ENCODE measurements around the gene APOL3. TPM values are rescaled to one million over a fixed set of nuclear protein-coding genes. Genes with fewer than 3 reads are reported as not detected.

APOL3 gene
- total and polyA plus RNA-seq, 2 of the 13 experiments (the other 11 are each of a cell fraction or from before 2014, with no cell fraction given), result 3.8 to 5.4 TPM

DNA sequence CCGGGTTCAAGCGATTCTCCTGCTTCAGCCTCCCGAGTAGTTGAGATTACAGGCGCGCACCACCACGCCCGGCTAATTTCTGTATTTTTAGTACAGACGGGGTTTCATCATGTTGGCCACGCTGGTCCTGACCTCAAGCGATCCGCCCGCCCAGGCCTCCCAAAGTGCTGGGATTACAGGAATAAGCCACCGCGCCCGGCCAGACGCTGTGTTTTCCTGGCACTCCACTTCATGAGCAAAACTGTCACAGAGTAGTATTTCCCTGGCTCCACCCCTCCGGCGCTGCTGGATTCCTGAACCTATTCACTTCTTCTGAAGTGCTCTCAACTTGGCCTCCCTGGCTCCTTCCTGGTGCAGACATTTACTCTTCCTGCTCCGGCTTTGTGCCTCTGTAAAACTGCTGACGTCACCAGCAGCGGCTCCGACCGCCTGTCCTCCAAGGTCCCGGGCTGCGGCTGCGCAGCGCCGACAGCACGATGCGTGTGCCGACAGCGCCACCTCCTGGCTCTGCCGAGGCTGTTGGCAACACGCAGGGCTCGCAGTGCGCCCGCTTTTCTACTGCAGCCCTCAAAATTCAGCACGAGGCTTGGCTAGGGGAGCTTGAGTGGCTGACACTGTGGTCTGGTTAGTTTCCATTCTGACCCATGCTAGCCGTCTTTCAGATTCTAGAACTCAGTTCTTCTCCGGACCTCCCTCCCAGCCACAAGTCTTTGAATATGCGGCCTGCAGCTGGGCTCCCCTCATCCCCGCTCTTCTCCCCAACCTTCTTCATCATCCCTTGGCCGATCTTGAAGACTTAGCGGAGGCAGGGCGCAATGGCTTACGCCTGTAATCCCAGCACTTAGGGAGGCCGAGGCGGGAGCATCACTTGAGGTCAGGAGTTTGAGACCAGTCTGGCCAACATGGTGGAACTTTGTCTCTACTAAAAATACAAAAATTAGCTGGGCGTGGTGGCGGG lies 36.6 kb downstream of the APOL3 start (continued):
- TF ChIP-seq, protein P1, sequence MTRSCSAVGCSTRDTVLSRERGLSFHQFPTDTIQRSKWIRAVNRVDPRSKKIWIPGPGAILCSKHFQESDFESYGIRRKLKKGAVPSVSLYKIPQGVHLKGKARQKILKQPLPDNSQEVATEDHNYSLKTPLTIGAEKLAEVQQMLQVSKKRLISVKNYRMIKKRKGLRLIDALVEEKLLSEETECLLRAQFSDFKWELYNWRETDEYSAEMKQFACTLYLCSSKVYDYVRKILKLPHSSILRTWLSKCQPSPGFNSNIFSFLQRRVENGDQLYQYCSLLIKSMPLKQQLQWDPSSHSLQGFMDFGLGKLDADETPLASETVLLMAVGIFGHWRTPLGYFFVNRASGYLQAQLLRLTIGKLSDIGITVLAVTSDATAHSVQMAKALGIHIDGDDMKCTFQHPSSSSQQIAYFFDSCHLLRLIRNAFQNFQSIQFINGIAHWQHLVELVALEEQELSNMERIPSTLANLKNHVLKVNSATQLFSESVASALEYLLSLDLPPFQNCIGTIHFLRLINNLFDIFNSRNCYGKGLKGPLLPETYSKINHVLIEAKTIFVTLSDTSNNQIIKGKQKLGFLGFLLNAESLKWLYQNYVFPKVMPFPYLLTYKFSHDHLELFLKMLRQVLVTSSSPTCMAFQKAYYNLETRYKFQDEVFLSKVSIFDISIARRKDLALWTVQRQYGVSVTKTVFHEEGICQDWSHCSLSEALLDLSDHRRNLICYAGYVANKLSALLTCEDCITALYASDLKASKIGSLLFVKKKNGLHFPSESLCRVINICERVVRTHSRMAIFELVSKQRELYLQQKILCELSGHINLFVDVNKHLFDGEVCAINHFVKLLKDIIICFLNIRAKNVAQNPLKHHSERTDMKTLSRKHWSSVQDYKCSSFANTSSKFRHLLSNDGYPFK (CRISPR knock-in tag; IDR thresholded peaks at IDR 0.05; ENCODE audit: borderline replicate concordance), result peak; percentile 51; the same call in 1 of the 2 replicates
- TF ChIP-seq, protein P2, sequence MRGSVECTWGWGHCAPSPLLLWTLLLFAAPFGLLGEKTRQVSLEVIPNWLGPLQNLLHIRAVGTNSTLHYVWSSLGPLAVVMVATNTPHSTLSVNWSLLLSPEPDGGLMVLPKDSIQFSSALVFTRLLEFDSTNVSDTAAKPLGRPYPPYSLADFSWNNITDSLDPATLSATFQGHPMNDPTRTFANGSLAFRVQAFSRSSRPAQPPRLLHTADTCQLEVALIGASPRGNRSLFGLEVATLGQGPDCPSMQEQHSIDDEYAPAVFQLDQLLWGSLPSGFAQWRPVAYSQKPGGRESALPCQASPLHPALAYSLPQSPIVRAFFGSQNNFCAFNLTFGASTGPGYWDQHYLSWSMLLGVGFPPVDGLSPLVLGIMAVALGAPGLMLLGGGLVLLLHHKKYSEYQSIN (CRISPR knock-in tag; IDR thresholded peaks at IDR 0.05; ENCODE audit: borderline replicate concordance), result no peak
- TF ChIP-seq, protein P3, sequence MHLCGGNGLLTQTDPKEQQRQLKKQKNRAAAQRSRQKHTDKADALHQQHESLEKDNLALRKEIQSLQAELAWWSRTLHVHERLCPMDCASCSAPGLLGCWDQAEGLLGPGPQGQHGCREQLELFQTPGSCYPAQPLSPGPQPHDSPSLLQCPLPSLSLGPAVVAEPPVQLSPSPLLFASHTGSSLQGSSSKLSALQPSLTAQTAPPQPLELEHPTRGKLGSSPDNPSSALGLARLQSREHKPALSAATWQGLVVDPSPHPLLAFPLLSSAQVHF (CRISPR knock-in tag; IDR thresholded peaks at IDR 0.05), result no peak
- TF ChIP-seq, protein P4, sequence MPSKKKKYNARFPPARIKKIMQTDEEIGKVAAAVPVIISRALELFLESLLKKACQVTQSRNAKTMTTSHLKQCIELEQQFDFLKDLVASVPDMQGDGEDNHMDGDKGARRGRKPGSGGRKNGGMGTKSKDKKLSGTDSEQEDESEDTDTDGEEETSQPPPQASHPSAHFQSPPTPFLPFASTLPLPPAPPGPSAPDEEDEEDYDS (CRISPR knock-in tag; IDR thresholded peaks at IDR 0.05), result peak; percentile 53; the same call in 1 of the 2 replicates
- TF ChIP-seq ZNF549 (CRISPR knock-in tag; IDR thresholded peaks at IDR 0.05) (no peak), ETV6 (CRISPR knock-in tag; conservative IDR thresholded peaks at IDR 0.05) (peak; percentile 49; the same call in 1 of the 2 replicates), YY1 (IDR thresholded peaks at IDR 0.05; ENCODE audit: insufficient read depth, insufficient replicate concordance, low read depth, low read length) (peak; percentile 79), CREB1 (IDR thresholded peaks at IDR 0.05) (peak; percentile 99), CREB1 (CRISPR knock-in tag; IDR thresholded peaks at IDR 0.05) (peak; percentile 92), ZNF17 (CRISPR knock-in tag; IDR thresholded peaks at IDR 0.05) (no peak), ZNF644 (CRISPR knock-in tag; IDR thresholded peaks at IDR 0.05; ENCODE audit: low read depth) (no peak), ATM (IDR thresholded peaks at IDR 0.05; ENCODE audit: borderline replicate concordance) (no peak), LCORL (IDR thresholded peaks at IDR 0.05) (no peak), LCORL (CRISPR knock-in tag; IDR thresholded peaks at IDR 0.05) (peak; percentile 84)
- TF ChIP-seq, protein P5, sequence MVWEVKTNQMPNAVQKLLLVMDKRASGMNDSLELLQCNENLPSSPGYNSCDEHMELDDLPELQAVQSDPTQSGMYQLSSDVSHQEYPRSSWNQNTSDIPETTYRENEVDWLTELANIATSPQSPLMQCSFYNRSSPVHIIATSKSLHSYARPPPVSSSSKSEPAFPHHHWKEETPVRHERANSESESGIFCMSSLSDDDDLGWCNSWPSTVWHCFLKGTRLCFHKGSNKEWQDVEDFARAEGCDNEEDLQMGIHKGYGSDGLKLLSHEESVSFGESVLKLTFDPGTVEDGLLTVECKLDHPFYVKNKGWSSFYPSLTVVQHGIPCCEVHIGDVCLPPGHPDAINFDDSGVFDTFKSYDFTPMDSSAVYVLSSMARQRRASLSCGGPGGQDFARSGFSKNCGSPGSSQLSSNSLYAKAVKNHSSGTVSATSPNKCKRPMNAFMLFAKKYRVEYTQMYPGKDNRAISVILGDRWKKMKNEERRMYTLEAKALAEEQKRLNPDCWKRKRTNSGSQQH (CRISPR knock-in tag; IDR thresholded peaks at IDR 0.05; ENCODE audit: low read depth), result no peak
- TF ChIP-seq, protein P6, sequence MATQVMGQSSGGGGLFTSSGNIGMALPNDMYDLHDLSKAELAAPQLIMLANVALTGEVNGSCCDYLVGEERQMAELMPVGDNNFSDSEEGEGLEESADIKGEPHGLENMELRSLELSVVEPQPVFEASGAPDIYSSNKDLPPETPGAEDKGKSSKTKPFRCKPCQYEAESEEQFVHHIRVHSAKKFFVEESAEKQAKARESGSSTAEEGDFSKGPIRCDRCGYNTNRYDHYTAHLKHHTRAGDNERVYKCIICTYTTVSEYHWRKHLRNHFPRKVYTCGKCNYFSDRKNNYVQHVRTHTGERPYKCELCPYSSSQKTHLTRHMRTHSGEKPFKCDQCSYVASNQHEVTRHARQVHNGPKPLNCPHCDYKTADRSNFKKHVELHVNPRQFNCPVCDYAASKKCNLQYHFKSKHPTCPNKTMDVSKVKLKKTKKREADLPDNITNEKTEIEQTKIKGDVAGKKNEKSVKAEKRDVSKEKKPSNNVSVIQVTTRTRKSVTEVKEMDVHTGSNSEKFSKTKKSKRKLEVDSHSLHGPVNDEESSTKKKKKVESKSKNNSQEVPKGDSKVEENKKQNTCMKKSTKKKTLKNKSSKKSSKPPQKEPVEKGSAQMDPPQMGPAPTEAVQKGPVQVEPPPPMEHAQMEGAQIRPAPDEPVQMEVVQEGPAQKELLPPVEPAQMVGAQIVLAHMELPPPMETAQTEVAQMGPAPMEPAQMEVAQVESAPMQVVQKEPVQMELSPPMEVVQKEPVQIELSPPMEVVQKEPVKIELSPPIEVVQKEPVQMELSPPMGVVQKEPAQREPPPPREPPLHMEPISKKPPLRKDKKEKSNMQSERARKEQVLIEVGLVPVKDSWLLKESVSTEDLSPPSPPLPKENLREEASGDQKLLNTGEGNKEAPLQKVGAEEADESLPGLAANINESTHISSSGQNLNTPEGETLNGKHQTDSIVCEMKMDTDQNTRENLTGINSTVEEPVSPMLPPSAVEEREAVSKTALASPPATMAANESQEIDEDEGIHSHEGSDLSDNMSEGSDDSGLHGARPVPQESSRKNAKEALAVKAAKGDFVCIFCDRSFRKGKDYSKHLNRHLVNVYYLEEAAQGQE (IDR thresholded peaks at IDR 0.05; ENCODE audit: borderline replicate concordance in 1 of 2, low read depth in 1 of 2, low read length in 2 of 2), result no peak
- TF ChIP-seq, protein P7, sequence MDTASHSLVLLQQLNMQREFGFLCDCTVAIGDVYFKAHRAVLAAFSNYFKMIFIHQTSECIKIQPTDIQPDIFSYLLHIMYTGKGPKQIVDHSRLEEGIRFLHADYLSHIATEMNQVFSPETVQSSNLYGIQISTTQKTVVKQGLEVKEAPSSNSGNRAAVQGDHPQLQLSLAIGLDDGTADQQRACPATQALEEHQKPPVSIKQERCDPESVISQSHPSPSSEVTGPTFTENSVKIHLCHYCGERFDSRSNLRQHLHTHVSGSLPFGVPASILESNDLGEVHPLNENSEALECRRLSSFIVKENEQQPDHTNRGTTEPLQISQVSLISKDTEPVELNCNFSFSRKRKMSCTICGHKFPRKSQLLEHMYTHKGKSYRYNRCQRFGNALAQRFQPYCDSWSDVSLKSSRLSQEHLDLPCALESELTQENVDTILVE (CRISPR knock-in tag; IDR thresholded peaks at IDR 0.05), result peak; percentile 49; the same call in 1 of the 2 replicates

Data from HepG2 (cell line).